ENCODE data around the gene TRPM3.

TRPM3 gene

GRCh38 chr9:71079451-71079850, 42.0 kb downstream of the TRPM3 start:
- H3K27me3 ChIP-seq (ENCODE audit: insufficient read depth, low read depth): no peaks in the 10 kb centered on the region
- H3K9ac ChIP-seq: no peak overlapping the region
- no peaks in the 10 kb centered on the region for H3K4me1 ChIP-seq (ENCODE audit: low read depth, poor library complexity, severe bottlenecking)
- H3K27ac ChIP-seq: no peak overlapping the region
- no peak for TF ChIP-seq CTCF (conservative IDR thresholded peaks at IDR 0.05; ENCODE audit: low read depth, low read length)
- H4K20me1 ChIP-seq (ENCODE audit: insufficient read depth): no peaks in the 10 kb centered on the region
- no peaks in the 10 kb centered on the region for H3K36me3 ChIP-seq (ENCODE audit: insufficient read depth)
- H3K4me2 ChIP-seq: no peak overlapping the region
- H2AFZ ChIP-seq (ENCODE audit: low read depth): no peak overlapping the region
- H3K4me3 ChIP-seq (IDR thresholded peaks at IDR 0.05; ENCODE audit: insufficient read depth, low read depth, low read length): no peak overlapping the region
- no peaks in the 10 kb centered on the region for H3K79me2 ChIP-seq (ENCODE audit: insufficient read depth, low read depth)

GRCh38 chr9:71076096-71076495, 45.3 kb downstream of the TRPM3 start:
- Histone ChIP-seq H3K27ac (no peak overlapping the region), H2AFZ (ENCODE audit: low read depth) (no peak overlapping the region), H4K20me1 (ENCODE audit: insufficient read depth) (no peaks in the 10 kb centered on the region), H3K79me2 (ENCODE audit: insufficient read depth, low read depth) (no peaks in the 10 kb centered on the region), H3K4me2 (no peak overlapping the region), H3K9ac (no peak overlapping the region), H3K27me3 (ENCODE audit: insufficient read depth, low read depth) (no peaks in the 10 kb centered on the region), H3K36me3 (ENCODE audit: insufficient read depth) (no peaks in the 10 kb centered on the region), H3K4me1 (ENCODE audit: low read depth, poor library complexity, severe bottlenecking) (no peaks in the 10 kb centered on the region), H3K4me3 (IDR thresholded peaks at IDR 0.05; ENCODE audit: insufficient read depth, low read depth, low read length) (no peak overlapping the region)
- TF ChIP-seq CTCF (conservative IDR thresholded peaks at IDR 0.05; ENCODE audit: low read depth, low read length): no peak

- H3K4me3 ChIP-seq (IDR thresholded peaks at IDR 0.05; ENCODE audit: insufficient read depth, low read depth, low read length): no peak overlapping the region
- no peak for TF ChIP-seq CTCF (conservative IDR thresholded peaks at IDR 0.05; ENCODE audit: low read depth, low read length)
- no peaks in the 10 kb centered on the region for H3K36me3 ChIP-seq (ENCODE audit: insufficient read depth)
- no peaks in the 10 kb centered on the region for H3K4me1 ChIP-seq (ENCODE audit: low read depth, poor library complexity, severe bottlenecking)
- H3K4me2 ChIP-seq: no peak overlapping the region
- H3K27me3 ChIP-seq (ENCODE audit: insufficient read depth, low read depth): no peaks in the 10 kb centered on the region
- no peak overlapping the region for H2AFZ ChIP-seq (ENCODE audit: low read depth)
- H3K27ac ChIP-seq: no peak overlapping the region
- no peaks in the 10 kb centered on the region for H4K20me1 ChIP-seq (ENCODE audit: insufficient read depth)
- no peak overlapping the region for H3K9ac ChIP-seq
- H3K79me2 ChIP-seq (ENCODE audit: insufficient read depth, low read depth): no peaks in the 10 kb centered on the region
Measured at GRCh38 chr9:71073494-71073893, 47.9 kb downstream of the TRPM3 start.

- no peak for TF ChIP-seq CTCF (conservative IDR thresholded peaks at IDR 0.05; ENCODE audit: low read depth, low read length)
- no peaks in the 10 kb centered on the region for H3K27me3 ChIP-seq (ENCODE audit: insufficient read depth, low read depth)
- H3K4me2 ChIP-seq: no peak overlapping the region
- H2AFZ ChIP-seq (ENCODE audit: low read depth): no peak overlapping the region
- H3K4me1 ChIP-seq (ENCODE audit: low read depth, poor library complexity, severe bottlenecking): no peaks in the 10 kb centered on the region
- no peaks in the 10 kb centered on the region for H4K20me1 ChIP-seq (ENCODE audit: insufficient read depth)
- H3K79me2 ChIP-seq (ENCODE audit: insufficient read depth, low read depth): no peaks in the 10 kb centered on the region
- no peak overlapping the region for H3K27ac ChIP-seq
- no peak overlapping the region for H3K9ac ChIP-seq
- no peaks in the 10 kb centered on the region for H3K36me3 ChIP-seq (ENCODE audit: insufficient read depth)
- no peak overlapping the region for H3K4me3 ChIP-seq (IDR thresholded peaks at IDR 0.05; ENCODE audit: insufficient read depth, low read depth, low read length)
Measured at GRCh38 chr9:71072587-71072986, 48.8 kb downstream of the TRPM3 start.

- no peak overlapping the region for H3K27ac ChIP-seq
- no peak overlapping the region for H3K4me2 ChIP-seq
- H3K4me3 ChIP-seq (IDR thresholded peaks at IDR 0.05; ENCODE audit: insufficient read depth, low read depth, low read length): no peak overlapping the region
- H3K4me1 ChIP-seq (ENCODE audit: low read depth, poor library complexity, severe bottlenecking): no peaks in the 10 kb centered on the region
- H3K36me3 ChIP-seq (ENCODE audit: insufficient read depth): no peaks in the 10 kb centered on the region
- H3K9ac ChIP-seq: no peak overlapping the region
- no peaks in the 10 kb centered on the region for H4K20me1 ChIP-seq (ENCODE audit: insufficient read depth)
- TF ChIP-seq CTCF (conservative IDR thresholded peaks at IDR 0.05; ENCODE audit: low read depth, low read length): no peak
- H2AFZ ChIP-seq (ENCODE audit: low read depth): no peak overlapping the region
- H3K79me2 ChIP-seq (ENCODE audit: insufficient read depth, low read depth): no peaks in the 10 kb centered on the region
- H3K27me3 ChIP-seq (ENCODE audit: insufficient read depth, low read depth): no peaks in the 10 kb centered on the region
Measured at GRCh38 chr9:71071633-71072032, 49.8 kb downstream of the TRPM3 start.

Measured in KMS-11 (cell line).